Fibroblast of lung (primary cell): ENCODE measurements around the gene KLHDC4. TPM values are rescaled to one million over a fixed set of nuclear protein-coding genes. Genes with fewer than 3 reads are reported as not detected.

ENCODE experiments used
- DNase-seq, 2 donors: peaks; one replicate each; pipeline versions ENCODE4 v3.0.0 to v3.0.0-alpha.2; 2010; ENCODE audit warnings: low read depth in 2 of 2
- H2AFZ ChIP-seq: 2 replicates; pipeline ENCODE4 v1.5.1; 2012; ENCODE audit warnings: low read length, control low read depth, inconsistent platforms
- H3K27ac ChIP-seq: 2 replicates; pipeline ENCODE4 v1.5.1; 2011; ENCODE audit warnings: low read length, control low read depth; ENCODE audit not compliant: insufficient read depth
- H3K27me3 ChIP-seq: 2 replicates; pipeline ENCODE4 v1.5.1; 2011; ENCODE audit warnings: mild to moderate bottlenecking, low read length; ENCODE audit not compliant: control insufficient read depth, insufficient read depth
- H3K36me3 ChIP-seq: 2 replicates; pipeline ENCODE4 v1.5.1; 2011; ENCODE audit warnings: low read length; ENCODE audit not compliant: control insufficient read depth, insufficient read depth
- H3K4me1 ChIP-seq: 2 replicates; pipeline ENCODE4 v1.5.1; 2011; ENCODE audit warnings: low read length; ENCODE audit not compliant: control insufficient read depth, insufficient read depth; ENCODE audit errors: extremely low read depth
- H3K4me2 ChIP-seq: 2 replicates; pipeline ENCODE4 v1.5.1; 2011; ENCODE audit warnings: low read length, control low read depth; ENCODE audit not compliant: insufficient read depth; ENCODE audit errors: extremely low read depth
- H3K4me3 ChIP-seq, 4 experiments: fragments of 200-600 bp in 1 of 4; sonication (generic) in 1 of 4; replicated peaks in 1 of 4; 2 replicates each; pipeline ENCODE4 v1.5.1; 2011 to 2016; ENCODE audit warnings: low read length in 4 of 4, low read depth in 3 of 4, mild to moderate bottlenecking in 3 of 4, control low read depth in 2 of 4, inconsistent platforms in 1 of 4, mixed read lengths in 1 of 4; ENCODE audit not compliant: insufficient read depth in 1 of 4; ENCODE audit errors: control extremely low read depth in 1 of 4
- H3K79me2 ChIP-seq: 2 replicates; pipeline ENCODE4 v1.5.1; 2012; ENCODE audit warnings: mild to moderate bottlenecking, low read length, inconsistent platforms; ENCODE audit not compliant: control insufficient read depth, insufficient read depth
- H3K9ac ChIP-seq: 2 replicates; pipeline ENCODE4 v1.5.1; 2011; ENCODE audit warnings: mild to moderate bottlenecking, low read length, control low read depth; ENCODE audit not compliant: insufficient read depth
- H3K9me3 ChIP-seq: 2 replicates; pipeline ENCODE4 v1.5.1; 2012; ENCODE audit warnings: low read depth, low read length; ENCODE audit not compliant: control insufficient read depth, insufficient read depth
- H4K20me1 ChIP-seq: 2 replicates; pipeline ENCODE4 v1.5.1; 2011; ENCODE audit warnings: low read length; ENCODE audit not compliant: control insufficient read depth, insufficient read depth; ENCODE audit errors: extremely low read depth
- CTCF ChIP-seq, 2 donors: IDR thresholded peaks in 1 of 2; conservative IDR thresholded peaks in 1 of 2; 1 replicate in 1 of 2; 2 replicates in 1 of 2; pipeline ENCODE4 v1.5.1; 2011 to 2012; ENCODE audit warnings: low read length in 2 of 2, control low read depth in 1 of 2, inconsistent platforms in 1 of 2, low read depth in 1 of 2, mild to moderate bottlenecking in 1 of 2
- EZH2 ChIP-seq: IDR thresholded peaks from 2 replicates; pipeline ENCODE4 v1.5.1; 2012; ENCODE audit warnings: low read length, control low read depth, mild to moderate bottlenecking; ENCODE audit errors: missing control alignments
- polyA plus RNA-seq, 2 donors: library from polyadenylated mRNA; depleted of rRNA in 1 of 2; stranded (reverse) in 1 of 2; unstranded in 1 of 2; fragments of >200 nt; gene quantifications; 2 replicates each; pipeline ENCODE4 v1.2.1, GENCODE V29; 2011 to 2012; ENCODE audit warnings: missing spikeins in 1 of 2
- total RNA-seq: library from RNA; depleted of rRNA; stranded (reverse); fragments of >200 nt; gene quantifications from 2 replicates; pipeline ENCODE4 v1.2.1, GENCODE V29; 2014

KLHDC4 gene
- total and polyA plus RNA-seq, 2 donors (not counting 1 experiment from before 2014, with no cell fraction given) = 7.3 to 17.8 TPM

- no peak overlapping the region for H3K27ac ChIP-seq
- no peaks in the 10 kb centered on the region for H3K27me3 ChIP-seq
- H3K9me3 ChIP-seq = no peaks in the 10 kb centered on the region
- H3K4me2 ChIP-seq = no peak overlapping the region
- no peaks in the 10 kb centered on the region for H3K79me2 ChIP-seq
- TF ChIP-seq CTCF (conservative IDR thresholded peaks at IDR 0.05 in 1 of 2, IDR thresholded peaks at IDR 0.05 in 1 of 2; ENCODE audit: low read depth in 1 of 2, low read length in 2 of 2) = no peak
- TF ChIP-seq EZH2 = no peak
- H3K4me1 ChIP-seq = peaks cover 9% of the 10 kb centered on the region
- H3K36me3 ChIP-seq = no peaks in the 10 kb centered on the region
- H3K9ac ChIP-seq = no peak overlapping the region
- no peaks in the 10 kb centered on the region for H4K20me1 ChIP-seq
- DNase-seq = no peak
- H3K4me3 ChIP-seq = no peak overlapping the region
- H2AFZ ChIP-seq = no peak overlapping the region
These were observed 88.0 kb downstream of the KLHDC4 start for GRCh38 chr16:87677830-87678229.

- H3K36me3 ChIP-seq = no peaks in the 10 kb centered on the region
- no peak for DNase-seq
- no peaks in the 10 kb centered on the region for H4K20me1 ChIP-seq
- H3K79me2 ChIP-seq = no peaks in the 10 kb centered on the region
- no peak overlapping the region for H3K4me3 ChIP-seq
- H3K4me1 ChIP-seq = no peaks in the 10 kb centered on the region
- TF ChIP-seq EZH2 (no peak), CTCF (conservative IDR thresholded peaks at IDR 0.05 in 1 of 2, IDR thresholded peaks at IDR 0.05 in 1 of 2; ENCODE audit: low read depth in 1 of 2, low read length in 2 of 2) (no peak)
- H2AFZ ChIP-seq = no peak overlapping the region
- no peak overlapping the region for H3K9ac ChIP-seq
- H3K27me3 ChIP-seq = no peaks in the 10 kb centered on the region
- no peaks in the 10 kb centered on the region for H3K9me3 ChIP-seq
- no peak overlapping the region for H3K4me2 ChIP-seq
- H3K27ac ChIP-seq = no peak overlapping the region
These were observed 90.6 kb downstream of the KLHDC4 start for GRCh38 chr16:87675111-87675719.

- H3K27me3 ChIP-seq = no peaks in the 10 kb centered on the region
- no peak overlapping the region for H3K27ac ChIP-seq
- no peak overlapping the region for H3K4me3 ChIP-seq
These were observed 91.4 kb downstream of the KLHDC4 start for GRCh38 chr16:87674419-87674818.

More at GRCh38 chr16:87674419-87674818, 91.4 kb downstream of the KLHDC4 start:
- Histone ChIP-seq H2AFZ (no peak overlapping the region), H4K20me1 (no peaks in the 10 kb centered on the region), H3K36me3 (no peaks in the 10 kb centered on the region), H3K4me2 (no peak overlapping the region), H3K4me1 (no peaks in the 10 kb centered on the region), H3K9ac (no peak overlapping the region), H3K9me3 (no peaks in the 10 kb centered on the region), H3K79me2 (no peaks in the 10 kb centered on the region)
- TF ChIP-seq EZH2 (no peak), CTCF (conservative IDR thresholded peaks at IDR 0.05 in 1 of 2, IDR thresholded peaks at IDR 0.05 in 1 of 2; ENCODE audit: low read depth in 1 of 2, low read length in 2 of 2) (no peak)
- no peak for DNase-seq
